HG03066 (cell line): Measurements from ENCODE around the gene SLC2A10.

Source experiments
- ATAC-seq: cut with Tn5 transposase; IDR thresholded peaks from one replicate; pipeline ENCODE4 v1.9.1; 2021; ENCODE audit warnings: low read depth; ENCODE audit not compliant: unreplicated experiment

SLC2A10 gene

DNA sequence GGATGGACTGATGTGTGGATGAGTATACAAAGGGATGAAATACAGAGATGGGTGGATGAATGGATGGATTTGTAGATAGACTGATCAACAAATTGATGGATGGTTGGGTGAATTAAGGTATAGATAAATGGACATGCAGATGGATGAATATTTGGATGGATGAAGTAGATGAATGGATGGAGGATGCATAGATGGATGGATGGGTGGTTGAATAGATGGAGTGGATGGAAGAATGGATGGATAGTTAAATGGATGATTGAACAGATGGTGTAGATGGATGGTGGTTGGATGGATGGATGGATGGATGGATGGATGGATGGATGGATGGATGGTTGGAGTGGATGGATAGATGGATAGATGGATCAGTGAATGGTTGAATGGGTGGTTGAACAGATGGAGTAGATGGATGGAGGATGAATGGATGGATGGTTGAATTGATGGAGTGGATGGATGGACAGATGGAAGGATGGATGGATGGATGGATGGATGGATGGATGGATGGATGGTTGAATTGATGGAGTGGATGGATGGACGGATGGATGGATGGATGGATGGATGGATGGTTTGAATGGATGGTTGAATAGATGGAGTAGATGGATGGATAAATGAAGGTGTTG lies 15.0 kb downstream of the SLC2A10 start:
- no peak for ATAC-seq

DNA sequence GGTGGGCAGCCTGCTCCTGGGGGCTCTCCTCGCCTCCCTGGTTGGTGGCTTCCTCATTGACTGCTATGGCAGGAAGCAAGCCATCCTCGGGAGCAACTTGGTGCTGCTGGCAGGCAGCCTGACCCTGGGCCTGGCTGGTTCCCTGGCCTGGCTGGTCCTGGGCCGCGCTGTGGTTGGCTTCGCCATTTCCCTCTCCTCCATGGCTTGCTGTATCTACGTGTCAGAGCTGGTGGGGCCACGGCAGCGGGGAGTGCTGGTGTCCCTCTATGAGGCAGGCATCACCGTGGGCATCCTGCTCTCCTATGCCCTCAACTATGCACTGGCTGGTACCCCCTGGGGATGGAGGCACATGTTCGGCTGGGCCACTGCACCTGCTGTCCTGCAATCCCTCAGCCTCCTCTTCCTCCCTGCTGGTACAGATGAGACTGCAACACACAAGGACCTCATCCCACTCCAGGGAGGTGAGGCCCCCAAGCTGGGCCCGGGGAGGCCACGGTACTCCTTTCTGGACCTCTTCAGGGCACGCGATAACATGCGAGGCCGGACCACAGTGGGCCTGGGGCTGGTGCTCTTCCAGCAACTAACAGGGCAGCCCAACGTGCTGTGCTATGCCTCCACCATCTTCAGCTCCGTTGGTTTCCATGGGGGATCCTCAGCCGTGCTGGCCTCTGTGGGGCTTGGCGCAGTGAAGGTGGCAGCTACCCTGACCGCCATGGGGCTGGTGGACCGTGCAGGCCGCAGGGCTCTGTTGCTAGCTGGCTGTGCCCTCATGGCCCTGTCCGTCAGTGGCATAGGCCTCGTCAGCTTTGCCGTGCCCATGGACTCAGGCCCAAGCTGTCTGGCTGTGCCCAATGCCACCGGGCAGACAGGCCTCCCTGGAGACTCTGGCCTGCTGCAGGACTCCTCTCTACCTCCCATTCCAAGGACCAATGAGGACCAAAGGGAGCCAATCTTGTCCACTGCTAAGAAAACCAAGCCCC lies 16.0 kb downstream of the SLC2A10 start:
- ATAC-seq: no peak

DNA sequence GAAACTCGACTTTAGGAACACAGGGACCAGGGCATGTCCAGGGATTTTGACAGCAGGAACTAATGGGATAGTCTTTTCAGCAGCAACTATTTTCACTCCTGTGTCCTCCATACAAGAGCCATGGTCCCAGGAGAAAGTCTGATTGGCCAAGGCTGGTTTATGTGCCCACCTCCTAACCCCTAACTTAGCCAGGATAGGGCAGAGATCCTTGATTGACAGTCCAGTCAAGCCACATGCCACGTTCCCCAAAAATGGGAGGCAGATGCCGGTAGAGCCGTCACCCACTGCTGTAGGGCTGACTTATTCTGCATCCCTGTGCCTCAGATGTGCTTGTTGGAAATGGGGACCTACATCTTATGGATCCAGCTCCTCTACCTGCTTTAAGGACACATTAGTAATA lies 22.3 kb downstream of the SLC2A10 start:
- ATAC-seq: no peak

GRCh38 chr20:46735436-46735835 lies 26.0 kb downstream of the SLC2A10 start:
- ATAC-seq: no peak

- no peak for ATAC-seq
These were observed 30.2 kb downstream of the SLC2A10 start for GRCh38 chr20:46739431-46740213.

DNA sequence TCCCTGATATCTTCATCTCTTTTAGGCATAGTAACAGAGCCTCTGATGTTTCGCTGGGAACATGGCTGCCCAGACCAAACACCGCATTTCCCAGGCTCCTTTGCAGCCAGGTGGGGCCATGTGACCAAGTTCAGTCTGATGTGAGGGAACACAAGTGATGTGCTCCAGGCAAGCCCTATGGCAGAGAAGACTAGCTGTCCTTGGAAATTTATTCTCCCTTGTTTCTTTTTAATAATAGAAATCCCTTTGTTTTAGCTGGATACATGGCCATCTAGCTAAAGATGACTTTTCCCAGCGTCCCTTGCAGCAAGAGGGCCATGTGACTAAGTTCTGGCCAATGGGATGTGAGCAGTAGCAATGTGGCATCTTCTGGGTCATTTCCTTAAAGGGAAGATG lies 30.8 kb downstream of the SLC2A10 start:
- ATAC-seq: no peak

DNA sequence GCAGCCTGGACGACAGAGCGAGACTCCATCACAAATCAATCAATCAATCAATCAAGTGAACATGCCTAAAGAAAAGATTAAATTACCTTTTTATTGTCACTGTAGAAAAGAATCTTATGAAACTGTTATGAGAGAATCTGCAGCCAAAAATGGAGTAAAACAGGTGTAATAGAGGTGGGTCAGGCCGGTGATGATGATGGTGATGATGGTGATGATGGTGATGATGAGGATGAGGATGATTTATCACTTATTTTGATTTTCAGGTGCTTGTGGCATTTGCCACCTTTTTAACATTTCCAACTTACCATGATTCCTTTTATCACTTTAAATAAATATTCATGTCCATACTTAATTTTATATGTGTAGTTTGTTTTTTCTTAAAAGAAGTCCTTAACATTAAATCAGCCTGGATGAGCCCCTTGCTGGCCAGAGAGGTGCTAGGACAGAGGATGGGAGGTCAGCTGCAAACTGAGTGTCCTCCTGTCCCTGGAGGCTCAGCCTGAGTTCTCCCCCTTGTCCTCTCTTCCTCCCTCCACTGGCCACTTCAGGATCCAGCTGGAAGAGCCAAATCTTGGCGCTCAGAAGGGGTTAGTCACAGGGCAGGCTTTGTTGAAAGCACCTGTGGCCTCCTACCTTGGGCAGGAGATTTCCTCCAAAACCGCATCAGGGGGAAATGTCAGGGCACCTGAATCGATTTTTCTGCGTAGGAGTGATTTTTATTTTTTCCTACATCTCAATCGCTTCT lies 32.6 kb downstream of the SLC2A10 start:
- ATAC-seq: no peak

DNA sequence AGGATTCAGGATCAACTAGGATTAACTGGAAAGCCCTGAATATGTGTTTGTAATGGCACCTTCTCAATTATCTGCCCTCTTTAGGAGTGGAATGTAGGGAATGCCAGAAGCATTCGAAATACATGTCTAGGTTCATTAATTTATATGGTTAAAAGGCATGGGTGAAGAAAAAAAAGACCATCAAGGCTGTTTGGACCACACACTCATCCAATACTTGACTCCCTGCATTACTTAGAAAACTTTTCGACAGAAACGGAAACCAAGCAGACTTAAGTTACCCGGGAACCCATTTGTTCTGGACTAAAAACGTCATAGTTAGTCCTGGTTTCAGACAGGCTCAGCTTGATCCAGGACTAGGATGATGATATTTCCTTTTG lies 33.2 kb downstream of the SLC2A10 start:
- no peak for ATAC-seq

DNA sequence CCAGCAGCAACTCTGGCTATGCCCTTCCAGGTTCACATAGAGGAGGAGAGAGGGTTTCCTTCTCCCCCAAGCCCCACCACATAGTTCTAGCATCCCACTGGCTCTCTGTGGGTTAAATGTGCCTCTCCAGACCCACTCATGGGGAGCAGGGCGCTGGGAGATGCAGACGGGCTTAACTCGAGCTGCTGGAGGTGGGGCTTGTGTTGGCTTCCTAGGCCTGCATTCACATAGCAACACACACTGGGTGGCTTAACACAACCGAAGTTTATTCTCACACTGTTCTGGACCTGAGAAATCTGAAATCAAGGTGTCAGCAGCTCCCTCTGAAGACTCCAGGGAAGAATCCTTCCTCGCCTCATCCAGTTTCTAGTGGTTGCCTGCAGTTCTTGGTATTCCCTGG lies 33.6 kb downstream of the SLC2A10 start:
- ATAC-seq: no peak

GRCh38 chr20:46746956-46747526 lies 37.6 kb downstream of the SLC2A10 start:
- no peak for ATAC-seq

DNA sequence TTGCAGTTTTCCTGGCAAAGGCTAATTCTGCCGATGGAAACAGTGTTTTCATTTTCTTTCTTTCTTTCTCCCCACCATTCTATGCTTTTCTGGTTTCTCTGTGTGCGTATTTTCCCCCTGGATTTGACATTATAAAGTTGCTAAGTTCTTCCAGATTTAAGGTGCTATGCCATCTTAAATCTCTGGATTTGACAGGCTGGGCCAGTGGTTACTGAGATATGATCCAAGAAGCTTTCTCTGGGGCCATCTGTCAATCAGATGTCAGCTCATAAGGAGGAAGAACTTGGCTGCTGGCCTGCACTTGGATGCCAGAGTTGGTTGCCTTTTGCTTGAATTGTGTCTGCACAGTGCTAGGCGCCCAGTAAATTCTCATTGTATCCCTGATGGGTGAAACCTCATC lies 39.7 kb downstream of the SLC2A10 start:
- ATAC-seq: no peak

- ATAC-seq: no peak
These were observed 42.4 kb downstream of the SLC2A10 start for GRCh38 chr20:46751856-46752255.

DNA sequence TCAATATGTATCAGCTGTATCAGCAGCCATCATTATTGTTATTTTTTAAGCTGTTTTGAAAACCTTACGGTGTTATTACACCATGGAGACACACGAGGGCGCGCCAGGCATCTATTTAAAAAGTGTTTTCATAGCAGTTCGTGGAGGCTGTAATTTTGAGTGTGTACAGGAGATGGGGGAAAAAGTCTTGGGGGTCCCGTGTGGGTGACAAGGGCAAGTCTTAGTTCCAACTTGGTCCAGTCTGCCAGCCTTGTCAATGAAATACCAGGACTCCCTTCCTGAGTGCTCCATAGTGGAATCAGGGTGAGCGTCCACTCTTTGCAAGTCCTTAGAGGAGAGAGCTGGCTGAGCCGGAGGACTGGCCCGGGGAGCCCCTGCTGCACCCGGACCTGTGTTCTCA lies 43.3 kb downstream of the SLC2A10 start:
- ATAC-seq: no peak

- ATAC-seq: no peak
These were observed 46.3 kb downstream of the SLC2A10 start for GRCh38 chr20:46755483-46756413.

DNA sequence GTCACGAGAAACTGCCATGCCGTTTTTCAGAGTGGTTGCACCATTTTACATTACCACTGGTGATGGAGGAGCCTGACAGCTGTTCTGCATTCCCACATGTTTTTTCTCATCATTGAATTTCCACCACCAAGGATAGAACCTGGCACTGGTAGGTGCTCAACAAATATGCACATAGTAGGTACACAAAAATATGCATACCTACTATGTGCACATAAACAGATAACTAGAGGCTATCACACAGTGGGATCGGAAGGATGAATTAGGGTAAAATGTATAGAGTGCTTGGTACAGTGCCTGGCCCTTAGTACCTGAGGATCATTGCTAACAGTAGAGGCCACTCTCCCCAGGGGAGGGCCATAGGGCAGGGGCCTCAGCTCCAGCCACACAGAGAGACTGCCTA lies 47.0 kb downstream of the SLC2A10 start:
- no peak for ATAC-seq

DNA sequence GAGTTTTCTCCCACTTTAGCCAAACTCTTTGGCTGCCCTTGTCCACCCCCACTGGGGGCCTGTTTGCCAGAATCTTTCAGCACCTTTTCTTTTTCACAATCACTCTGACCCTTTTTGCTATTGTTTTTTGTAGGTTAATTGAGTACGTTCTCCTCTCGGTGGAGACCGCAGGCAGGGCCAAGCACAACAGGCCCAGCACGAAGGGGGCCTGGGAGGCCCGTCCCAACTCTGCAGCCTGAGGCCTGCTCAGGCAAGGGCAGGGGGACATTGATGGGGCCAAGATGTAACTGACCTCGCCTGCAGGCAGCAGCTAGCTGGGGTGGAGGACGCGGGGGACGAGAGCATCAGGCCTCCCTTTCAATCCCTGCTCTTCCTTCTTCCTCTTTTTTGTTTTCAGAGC lies 47.7 kb downstream of the SLC2A10 start:
- no peak for ATAC-seq

DNA sequence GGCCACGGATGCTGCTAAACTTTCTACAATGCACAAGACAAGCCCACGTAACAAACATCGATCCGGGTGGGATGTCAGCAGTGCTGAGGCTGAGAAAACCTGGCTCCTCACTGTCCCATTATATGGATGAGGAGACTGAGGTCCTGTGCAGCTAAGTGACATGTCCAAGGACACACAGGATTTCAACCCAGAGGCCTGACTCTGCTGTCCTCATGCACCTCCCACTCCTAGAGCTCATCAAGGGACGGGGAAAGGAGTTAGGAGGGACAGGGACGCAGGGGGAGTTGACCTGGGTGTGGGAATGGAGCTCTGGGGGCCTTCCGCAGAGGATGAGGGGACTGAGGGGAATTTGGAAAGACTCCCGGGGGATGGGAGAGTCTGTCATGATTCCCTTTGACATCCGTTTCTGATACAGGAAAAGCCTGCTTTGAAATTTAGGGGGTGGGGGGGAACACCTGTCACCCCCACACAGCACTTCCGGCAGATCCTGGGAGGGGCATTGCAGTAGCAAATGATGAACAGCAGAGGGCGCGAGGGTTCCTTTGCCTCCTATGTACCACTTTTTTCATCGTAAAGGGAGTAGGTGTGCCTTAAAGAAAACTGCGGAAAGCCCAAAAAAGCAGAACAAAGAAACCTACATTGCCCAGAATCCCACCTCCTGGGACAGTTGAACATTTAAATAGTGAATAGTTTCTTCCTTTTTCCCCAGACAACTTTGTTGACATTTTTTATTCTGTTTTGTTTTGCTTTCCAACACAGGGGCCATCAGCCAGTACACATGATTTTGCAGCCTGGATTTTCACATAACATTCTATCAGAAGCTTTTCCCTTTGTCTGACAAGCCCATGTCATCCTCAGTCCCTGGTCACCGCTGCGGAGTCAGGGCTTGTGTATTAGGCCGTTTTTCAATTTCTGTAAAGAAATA lies 48.6 kb downstream of the SLC2A10 start:
- no peak for ATAC-seq
